ENCODE data around the gene TADA2B. TPM values are rescaled to one million over a fixed set of nuclear protein-coding genes. Genes with fewer than 3 reads are reported as not detected.

The TADA2B gene
- total and polyA plus RNA-seq, 2 of the 4 experiments (the other 2 are of a cell fraction), result 6.1 to 8.6 TPM

DNA sequence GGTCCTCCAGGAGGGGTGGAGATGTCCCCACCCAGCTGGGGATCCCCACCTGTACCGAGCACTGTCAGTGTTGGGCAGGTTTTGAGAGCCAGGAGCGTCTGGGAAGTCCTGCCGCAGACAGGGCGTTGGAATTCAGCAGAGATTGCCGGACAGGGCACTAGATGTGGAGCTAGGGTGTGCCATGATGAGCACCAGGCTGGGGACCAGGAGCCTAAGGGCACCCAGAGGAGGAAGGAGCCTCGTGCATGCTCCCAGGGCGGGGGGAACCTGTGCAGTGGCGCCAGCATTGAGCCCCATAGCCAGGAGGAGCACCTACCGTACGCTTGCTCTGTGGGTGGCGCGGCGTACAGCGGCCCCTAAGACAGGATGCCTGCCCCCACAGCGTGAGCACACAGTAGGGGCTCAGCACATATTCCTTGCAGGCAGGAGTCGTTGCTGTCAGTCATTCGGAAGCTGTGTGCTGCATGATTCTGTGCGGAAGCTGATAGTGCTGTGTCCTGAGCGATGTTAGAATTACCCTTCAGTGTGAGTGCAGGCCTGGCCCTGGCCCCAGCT, 18.8 kb upstream of the TADA2B start (continued):
- TF ChIP-seq NFE2L2 (IDR thresholded peaks at IDR 0.05; ENCODE audit: low read depth, low read length) (no peak), MAFK (IDR thresholded peaks at IDR 0.05; ENCODE audit: low read depth, low read length) (no peak), CEBPB (IDR thresholded peaks at IDR 0.05; ENCODE audit: low read depth, low read length) (no peak)

DNA sequence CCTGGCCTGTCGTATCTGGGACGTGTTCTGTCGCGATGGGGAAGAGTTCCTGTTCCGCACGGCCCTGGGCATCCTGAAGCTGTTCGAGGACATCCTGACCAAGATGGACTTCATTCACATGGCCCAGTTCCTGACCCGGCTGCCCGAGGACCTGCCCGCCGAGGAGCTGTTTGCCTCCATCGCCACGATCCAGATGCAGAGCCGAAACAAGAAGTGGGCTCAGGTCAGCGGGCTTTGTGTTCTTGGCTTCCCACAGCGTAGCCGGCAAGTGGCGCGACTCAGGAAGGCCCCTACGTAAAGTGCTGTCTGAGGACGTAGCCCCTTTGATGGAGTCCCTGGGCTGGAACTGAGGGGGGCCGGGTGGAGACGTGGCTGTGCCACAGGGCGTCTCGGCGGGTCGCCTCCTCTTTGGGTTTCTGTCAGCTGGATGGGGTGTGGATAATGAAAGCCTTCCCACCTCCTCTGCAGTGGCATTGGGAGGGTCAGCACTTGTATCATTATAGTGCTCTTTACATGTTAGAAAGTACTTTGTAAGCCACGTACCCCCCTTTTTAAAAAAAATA, 18.1 kb upstream of the TADA2B start:
- Histone ChIP-seq H2AK9ac (replicated peaks; ENCODE audit: low read depth, low read length, poor library complexity) (no peak overlapping the region), H3K4ac (ENCODE audit: low read depth, low read length) (no peak overlapping the region), H4K91ac (ENCODE audit: insufficient read depth, low read depth, low read length) (no peak overlapping the region), H4K20me1 (ENCODE audit: insufficient read depth, low read length) (no peaks in the 10 kb centered on the region), H3K56ac (ENCODE audit: extremely low read depth, insufficient read depth, low read length) (no peak overlapping the region), H3K27ac (ENCODE audit: insufficient read depth, low read length) (no peak overlapping the region), H3K14ac (replicated peaks; ENCODE audit: low read depth, low read length) (no peak overlapping the region), H3K4me1 (ENCODE audit: control insufficient read depth, insufficient read depth, low read length) (peaks cover 11% of the 10 kb centered on the region), H2BK15ac (ENCODE audit: low read depth, low read length) (no peak overlapping the region), H3K36me3 (ENCODE audit: control insufficient read depth, insufficient read depth, low read length) (peaks cover 43% of the 10 kb centered on the region), H3K27me3 (ENCODE audit: control insufficient read depth, insufficient read depth, low read length) (no peaks in the 10 kb centered on the region), H3K4me3 (ENCODE audit: insufficient read depth, low read depth, low read length) (no peak overlapping the region), H3K79me1 (ENCODE audit: low read depth in 1 of 2, low read length in 2 of 2) (peaks cover 20 to 57% of the 10 kb centered on the region in 2 experiments; a peak in 3 of 4 replicates), H3K9me1 (ENCODE audit: insufficient read depth, low read length) (peaks cover 24% of the 10 kb centered on the region), H3K18ac (ENCODE audit: low read depth, low read length) (no peak overlapping the region), H2AFZ (replicated peaks; ENCODE audit: low read length, poor library complexity) (no peak overlapping the region), H2AK5ac (ENCODE audit: low read depth, low read length) (no peak overlapping the region), H3K23ac (ENCODE audit: low read depth, low read length) (no peak overlapping the region), H3K4me2 (ENCODE audit: low read depth, low read length) (no peak overlapping the region), H3K9me3 (ENCODE audit: control insufficient read depth, insufficient read depth, low read length) (no peaks in the 10 kb centered on the region), H2BK5ac (ENCODE audit: low read depth, low read length, poor library complexity, severe bottlenecking) (no peak overlapping the region), H4K8ac (ENCODE audit: low read depth in 2 of 2, low read length in 2 of 2) (no peak overlapping the region), H2BK120ac (ENCODE audit: low read depth, low read length) (no peak overlapping the region), H4K5ac (ENCODE audit: low read depth, low read length) (no peak overlapping the region), H3K9ac (ENCODE audit: low read depth, low read length) (no peak overlapping the region), H2BK20ac (ENCODE audit: low read depth, low read length) (no peak overlapping the region)
- 99% methylated on average over 12 of the region's 28 CpGs; no CpG with 5 or more reads in 1 of the 2 experiments for WGBS, 2 experiments (ENCODE audit: extremely low coverage in 2 of 2, insufficient read length in 1 of 2)
- no peak for TF ChIP-seq BHLHE40 (IDR thresholded peaks at IDR 0.05; ENCODE audit: low read depth, low read length)
- TF ChIP-seq, protein P1, sequence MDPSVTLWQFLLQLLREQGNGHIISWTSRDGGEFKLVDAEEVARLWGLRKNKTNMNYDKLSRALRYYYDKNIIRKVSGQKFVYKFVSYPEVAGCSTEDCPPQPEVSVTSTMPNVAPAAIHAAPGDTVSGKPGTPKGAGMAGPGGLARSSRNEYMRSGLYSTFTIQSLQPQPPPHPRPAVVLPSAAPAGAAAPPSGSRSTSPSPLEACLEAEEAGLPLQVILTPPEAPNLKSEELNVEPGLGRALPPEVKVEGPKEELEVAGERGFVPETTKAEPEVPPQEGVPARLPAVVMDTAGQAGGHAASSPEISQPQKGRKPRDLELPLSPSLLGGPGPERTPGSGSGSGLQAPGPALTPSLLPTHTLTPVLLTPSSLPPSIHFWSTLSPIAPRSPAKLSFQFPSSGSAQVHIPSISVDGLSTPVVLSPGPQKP (IDR thresholded peaks at IDR 0.05; ENCODE audit: borderline replicate concordance, low read depth, low read length), result no peak
- TF ChIP-seq POLR2A (IDR thresholded peaks at IDR 0.05; ENCODE audit: low read depth, low read length), result no peak
- TF ChIP-seq, protein P2, sequence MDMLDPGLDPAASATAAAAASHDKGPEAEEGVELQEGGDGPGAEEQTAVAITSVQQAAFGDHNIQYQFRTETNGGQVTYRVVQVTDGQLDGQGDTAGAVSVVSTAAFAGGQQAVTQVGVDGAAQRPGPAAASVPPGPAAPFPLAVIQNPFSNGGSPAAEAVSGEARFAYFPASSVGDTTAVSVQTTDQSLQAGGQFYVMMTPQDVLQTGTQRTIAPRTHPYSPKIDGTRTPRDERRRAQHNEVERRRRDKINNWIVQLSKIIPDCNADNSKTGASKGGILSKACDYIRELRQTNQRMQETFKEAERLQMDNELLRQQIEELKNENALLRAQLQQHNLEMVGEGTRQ (IDR thresholded peaks at IDR 0.05; ENCODE audit: low read depth, low read length), result no peak
- TF ChIP-seq RFX5 (IDR thresholded peaks at IDR 0.05; ENCODE audit: low read depth, low read length), result no peak
- TF ChIP-seq MAFK (IDR thresholded peaks at IDR 0.05; ENCODE audit: low read depth, low read length), result no peak
- no peak for TF ChIP-seq RAD21 (IDR thresholded peaks at IDR 0.05; ENCODE audit: low read length)
- no peak for TF ChIP-seq NFE2L2 (IDR thresholded peaks at IDR 0.05; ENCODE audit: low read depth, low read length)
- no peak for TF ChIP-seq FOS (IDR thresholded peaks at IDR 0.05; ENCODE audit: low read depth, low read length)
- no peak for TF ChIP-seq CHD1 (IDR thresholded peaks at IDR 0.05; ENCODE audit: low read depth, low read length)
- no peak for TF ChIP-seq SMC3 (IDR thresholded peaks at IDR 0.05; ENCODE audit: low read depth, low read length)
- TF ChIP-seq, protein P3, sequence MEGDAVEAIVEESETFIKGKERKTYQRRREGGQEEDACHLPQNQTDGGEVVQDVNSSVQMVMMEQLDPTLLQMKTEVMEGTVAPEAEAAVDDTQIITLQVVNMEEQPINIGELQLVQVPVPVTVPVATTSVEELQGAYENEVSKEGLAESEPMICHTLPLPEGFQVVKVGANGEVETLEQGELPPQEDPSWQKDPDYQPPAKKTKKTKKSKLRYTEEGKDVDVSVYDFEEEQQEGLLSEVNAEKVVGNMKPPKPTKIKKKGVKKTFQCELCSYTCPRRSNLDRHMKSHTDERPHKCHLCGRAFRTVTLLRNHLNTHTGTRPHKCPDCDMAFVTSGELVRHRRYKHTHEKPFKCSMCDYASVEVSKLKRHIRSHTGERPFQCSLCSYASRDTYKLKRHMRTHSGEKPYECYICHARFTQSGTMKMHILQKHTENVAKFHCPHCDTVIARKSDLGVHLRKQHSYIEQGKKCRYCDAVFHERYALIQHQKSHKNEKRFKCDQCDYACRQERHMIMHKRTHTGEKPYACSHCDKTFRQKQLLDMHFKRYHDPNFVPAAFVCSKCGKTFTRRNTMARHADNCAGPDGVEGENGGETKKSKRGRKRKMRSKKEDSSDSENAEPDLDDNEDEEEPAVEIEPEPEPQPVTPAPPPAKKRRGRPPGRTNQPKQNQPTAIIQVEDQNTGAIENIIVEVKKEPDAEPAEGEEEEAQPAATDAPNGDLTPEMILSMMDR (conservative IDR thresholded peaks at IDR 0.05; ENCODE audit: low read depth, low read length), result no peak
- no peak for TF ChIP-seq RCOR1 (IDR thresholded peaks at IDR 0.05; ENCODE audit: insufficient replicate concordance, low read length)
- ATAC-seq (ENCODE audit: low read depth), result no peak
- in situ Hi-C loops (cut with MboI; ENCODE audit: low sequenced_read_pairs) (no loop called here), intact Hi-C loops (cut with micrococcal nuclease) (no loop called here), dilution Hi-C loops (cut with HindIII; ENCODE audit: low sequenced_read_pairs, unreplicated experiment) (no loop called here)
- ChIA-PET POLR2A (ENCODE audit: unreplicated experiment) (no interaction called here), CTCF (no interaction called here)
- no TSS peak for BruUV-seq (replicated peaks)
- DNase-seq, result no peak

Data from IMR-90 (cell line).